HL-60 (cell line): Measurements from ENCODE around the gene DMC1.

ENCODE experiments used
- DNase-seq, 2 experiments: peaks; one replicate each; pipeline ENCODE4 v3.0.0-alpha.2; 2010 to 2020; ENCODE audit warnings: low read depth in 1 of 2, low spot score in 1 of 2
- H3K27ac ChIP-seq: fragments of 250-450 bp; sonication (Bioruptor Pico); replicated peaks from 2 replicates; pipeline ENCODE4 v1.5.1; 2020; ENCODE audit warnings: mild to moderate bottlenecking, moderate library complexity
- H3K27me3 ChIP-seq: fragments of 250-450 bp; sonication (Bioruptor Pico); 2 replicates; pipeline ENCODE4 v1.5.1; 2021; ENCODE audit warnings: mild to moderate bottlenecking, moderate library complexity; ENCODE audit not compliant: insufficient read depth, poor library complexity, severe bottlenecking
- H3K4me3 ChIP-seq: replicated peaks from 2 replicates; pipeline ENCODE4 v1.5.1; 2011; ENCODE audit warnings: mild to moderate bottlenecking, control low read depth, low read length; ENCODE audit not compliant: insufficient read depth
- CTCF ChIP-seq: IDR thresholded peaks from one replicate; pipeline ENCODE4 v1.5.1; 2011; ENCODE audit warnings: low read length, control low read depth, inconsistent platforms; ENCODE audit not compliant: insufficient read depth
- GABPA ChIP-seq: IDR thresholded peaks from 2 replicates; pipeline ENCODE4 v1.6.1; 2012; ENCODE audit warnings: low read depth
- POLR2AphosphoS5 ChIP-seq: IDR thresholded peaks from 2 replicates; pipeline ENCODE4 v1.6.1; 2012; ENCODE audit warnings: low read depth
- REST ChIP-seq: IDR thresholded peaks from 2 replicates; pipeline ENCODE4 v1.6.1; 2012; ENCODE audit warnings: low read depth; ENCODE audit not compliant: insufficient replicate concordance
- SPI1 ChIP-seq: IDR thresholded peaks from 2 replicates; pipeline ENCODE4 v1.6.1; 2012; ENCODE audit warnings: low read depth, mild to moderate bottlenecking, borderline replicate concordance

DMC1 gene

DNA sequence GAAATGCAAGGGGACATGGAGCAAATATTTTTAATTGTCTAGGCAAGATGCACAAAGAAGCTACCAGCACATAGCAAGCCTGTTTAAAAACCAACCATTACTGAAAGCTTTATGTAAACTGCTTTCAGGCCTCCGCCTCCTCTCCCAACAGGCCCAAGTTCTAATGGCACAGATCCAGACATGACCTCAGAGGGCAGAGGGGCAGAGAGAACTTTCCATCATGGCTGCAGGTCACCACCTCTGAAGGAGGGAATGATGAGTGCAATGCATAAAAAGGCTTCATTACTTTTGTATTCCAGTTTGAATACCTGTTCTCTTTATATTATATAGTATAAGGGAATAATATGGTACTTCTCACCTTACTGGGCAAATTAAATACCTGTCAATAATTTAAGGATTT is 79.1 kb downstream of the DMC1 start:
- no peak overlapping the region for H3K4me3 ChIP-seq
- TF ChIP-seq REST (no peak), SPI1 (no peak), POLR2AphosphoS5 (no peak)
- no peaks in the 10 kb centered on the region for H3K27me3 ChIP-seq
- H3K27ac ChIP-seq = no peak overlapping the region
- no peak for DNase-seq

DNA sequence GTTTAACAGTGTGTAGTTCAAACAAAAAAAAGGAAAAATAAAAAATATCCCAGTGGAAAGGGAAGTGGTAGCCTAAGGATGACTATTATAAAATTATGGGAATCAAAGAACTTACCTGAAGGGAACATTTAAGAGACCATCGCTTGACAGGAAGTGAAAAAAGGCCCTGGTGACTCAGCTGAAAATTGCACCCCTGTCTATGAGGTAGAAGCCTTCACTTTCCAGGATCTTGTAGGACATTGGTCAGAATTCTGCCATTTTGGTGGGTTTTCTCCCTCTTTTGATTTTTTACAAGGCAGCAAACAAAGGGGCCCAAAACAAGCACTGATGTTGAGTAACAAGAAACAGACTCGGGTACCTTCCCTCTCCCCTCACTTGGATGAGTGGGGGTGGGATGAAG is 79.5 kb downstream of the DMC1 start:
- Histone ChIP-seq H3K27ac (no peak overlapping the region), H3K4me3 (no peak overlapping the region), H3K27me3 (no peaks in the 10 kb centered on the region)
- no peak for DNase-seq
- TF ChIP-seq SPI1 (no peak), REST (no peak), POLR2AphosphoS5 (no peak), GABPA (no peak), CTCF (no peak)

GRCh38 chr22:38489561-38490145 is 80.3 kb downstream of the DMC1 start:
- no peaks in the 10 kb centered on the region for H3K27me3 ChIP-seq
- H3K4me3 ChIP-seq = no peak overlapping the region
- no peak overlapping the region for H3K27ac ChIP-seq
- TF ChIP-seq CTCF (no peak), POLR2AphosphoS5 (peak; percentile 26; the same call in 1 of the 2 replicates), SPI1 (no peak), GABPA (no peak), REST (no peak)
- no peak for DNase-seq
